HG03571 (cell line): Measurements from ENCODE around the gene MDH1.

Experiments
- ATAC-seq: cut with Tn5 transposase; IDR thresholded peaks from one replicate; pipeline ENCODE4 v1.9.1; 2021; ENCODE audit not compliant: unreplicated experiment

Gene MDH1

DNA sequence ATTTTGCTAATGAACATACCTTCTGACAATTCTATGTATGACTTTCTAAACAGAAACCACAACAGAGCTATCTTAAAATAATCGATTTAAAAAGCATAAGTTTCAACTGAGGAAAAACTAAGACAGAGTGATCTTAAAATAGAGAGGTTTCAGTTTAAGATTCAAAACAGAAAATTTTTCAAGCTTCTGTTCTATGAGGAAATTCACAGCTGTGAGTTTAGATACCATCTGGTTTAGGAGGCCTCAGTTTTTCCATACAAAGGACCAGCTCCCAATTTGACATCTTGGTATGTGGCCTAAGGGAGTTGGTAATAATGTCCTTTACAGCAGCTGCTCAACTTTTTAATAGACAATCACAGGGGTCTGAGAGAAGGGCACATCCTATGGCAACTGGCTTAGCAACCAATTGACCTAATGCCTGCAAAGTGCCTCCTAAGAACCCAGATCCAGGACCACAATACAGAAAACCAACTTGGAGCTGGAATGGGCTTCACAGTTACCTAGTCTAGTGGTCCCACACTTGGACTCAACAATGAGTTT lies 39.7 kb downstream of the MDH1 start:
- no peak for ATAC-seq

DNA sequence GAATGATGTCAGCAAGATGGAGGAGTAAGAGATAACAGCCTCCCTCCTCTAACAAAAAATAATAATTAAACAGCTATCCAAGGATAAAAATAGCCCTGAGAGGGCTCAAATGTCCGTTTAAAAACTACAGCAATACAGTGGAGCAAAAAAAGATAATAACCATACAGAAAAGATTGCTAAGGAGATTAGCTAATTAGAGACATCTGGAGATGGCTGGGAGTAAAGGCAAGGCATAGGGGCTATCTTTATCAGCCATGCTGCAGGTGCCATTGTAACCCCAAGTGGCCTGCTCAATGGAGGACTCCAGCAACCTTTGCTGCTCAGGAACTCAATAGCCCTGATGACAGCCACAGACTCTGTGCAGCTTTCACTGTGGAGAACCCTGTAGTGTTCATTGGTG lies 42.7 kb downstream of the MDH1 start:
- ATAC-seq, result no peak

DNA sequence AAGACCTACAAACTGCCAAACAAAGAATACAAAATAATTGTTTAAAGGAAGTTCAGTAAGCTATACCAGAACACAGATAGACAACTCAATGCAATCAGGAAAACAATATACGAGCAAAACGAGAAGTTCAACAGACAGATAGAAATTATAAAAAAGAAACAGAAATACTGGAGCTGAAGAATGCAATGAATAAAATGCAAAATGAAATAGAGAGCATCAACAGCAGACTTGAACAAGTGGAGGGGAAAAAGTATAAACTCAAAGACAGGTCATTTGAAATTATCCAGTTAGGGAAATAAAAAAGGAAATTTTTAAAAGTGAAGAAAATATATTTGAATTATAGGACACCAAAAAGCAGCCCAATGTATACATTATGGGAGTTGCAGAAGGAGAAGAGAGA lies 43.6 kb downstream of the MDH1 start:
- no peak for ATAC-seq

DNA sequence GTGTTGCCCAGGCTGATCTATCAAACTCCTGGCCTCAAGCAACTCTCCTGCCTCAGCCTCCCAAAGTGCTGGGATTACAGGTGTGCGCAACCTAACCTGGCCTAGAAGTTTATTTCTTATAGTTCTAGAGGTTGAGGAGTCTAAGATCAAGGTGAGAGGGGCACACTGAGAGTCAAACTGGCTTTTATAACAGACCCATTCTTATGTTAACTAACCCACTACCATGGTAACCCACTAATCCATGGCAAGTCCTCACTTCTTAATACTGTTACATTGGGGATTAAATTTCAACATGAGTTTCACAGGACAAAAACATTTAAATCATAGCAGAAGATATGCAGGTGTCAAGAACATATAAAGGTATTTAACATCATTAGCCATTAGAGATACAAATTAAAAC lies 50.6 kb downstream of the MDH1 start:
- ATAC-seq, result no peak

DNA sequence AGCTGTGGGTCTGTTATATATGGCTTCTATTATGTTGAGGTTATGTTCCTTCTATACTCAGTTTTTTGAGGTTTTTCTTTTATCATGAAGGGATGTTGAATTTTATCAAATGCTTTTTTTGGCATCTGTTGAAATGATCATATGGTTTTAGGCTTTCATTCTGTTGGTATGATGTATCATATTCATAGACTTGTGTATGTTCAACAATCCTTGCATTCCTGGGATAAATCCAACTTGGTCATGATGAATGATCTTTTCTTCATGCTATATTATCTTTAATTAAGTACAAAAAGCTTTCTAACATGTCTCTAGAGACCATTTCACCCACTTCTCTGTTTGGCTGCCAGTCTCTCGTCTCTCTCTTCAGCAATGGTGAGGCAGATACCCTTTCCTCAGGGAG lies 54.2 kb downstream of the MDH1 start:
- no peak for ATAC-seq

DNA sequence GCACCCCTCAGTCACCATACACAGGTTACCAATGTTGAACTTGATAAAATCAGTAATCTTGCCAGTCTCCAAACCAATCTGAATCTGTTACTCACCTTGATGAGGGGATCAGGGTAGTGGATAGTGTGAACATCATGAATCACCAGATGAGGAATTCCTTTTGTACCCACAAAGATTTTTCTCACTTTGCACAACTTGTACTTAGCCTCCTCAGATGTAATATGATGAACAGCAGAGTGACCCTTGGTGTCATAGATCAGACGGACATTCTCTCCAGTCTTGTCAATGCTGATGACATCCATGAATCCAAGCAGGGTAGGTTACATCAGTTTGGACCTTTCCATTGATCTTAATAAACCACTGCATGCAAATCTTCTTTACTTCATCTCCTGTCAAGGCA lies 54.7 kb downstream of the MDH1 start:
- no peak for ATAC-seq

DNA sequence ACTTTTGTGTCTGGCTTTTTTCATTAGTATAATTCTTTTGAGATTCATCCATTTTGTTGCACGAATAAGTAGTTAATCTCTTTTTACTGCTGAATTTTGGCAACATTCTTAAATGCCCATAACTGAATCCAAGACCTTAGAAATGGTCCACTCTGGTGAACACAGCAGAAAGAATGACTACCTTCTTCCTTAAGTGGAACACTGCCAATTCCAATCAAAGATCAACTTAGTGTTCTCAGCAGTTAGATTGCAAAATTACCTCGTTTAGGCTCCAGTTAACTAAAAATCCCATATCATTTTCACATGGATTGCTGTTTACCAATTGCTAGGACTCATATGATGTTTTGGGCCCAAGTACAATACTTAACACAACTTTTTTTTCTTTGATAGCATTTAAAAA lies 59.9 kb downstream of the MDH1 start:
- ATAC-seq, result no peak

DNA sequence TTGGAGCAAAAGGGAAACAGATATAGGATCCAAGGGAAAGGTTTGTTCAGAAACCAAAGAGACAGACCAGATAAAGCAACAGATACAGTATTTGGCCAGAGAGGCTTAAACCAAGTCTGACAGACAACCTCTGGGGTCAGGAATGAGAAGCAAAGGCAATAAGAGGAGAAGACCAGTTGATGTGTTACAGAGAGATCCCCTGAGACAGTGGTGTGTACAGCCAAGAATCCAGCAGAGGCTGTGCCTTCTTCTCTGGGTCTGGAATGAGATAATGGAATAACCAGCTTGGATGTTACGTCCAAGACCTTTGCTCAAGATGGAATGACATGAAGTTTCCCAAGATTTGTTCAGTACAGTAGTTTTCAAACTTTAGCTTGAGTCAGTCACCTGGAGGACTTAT lies 61.1 kb downstream of the MDH1 start:
- ATAC-seq, result no peak

DNA sequence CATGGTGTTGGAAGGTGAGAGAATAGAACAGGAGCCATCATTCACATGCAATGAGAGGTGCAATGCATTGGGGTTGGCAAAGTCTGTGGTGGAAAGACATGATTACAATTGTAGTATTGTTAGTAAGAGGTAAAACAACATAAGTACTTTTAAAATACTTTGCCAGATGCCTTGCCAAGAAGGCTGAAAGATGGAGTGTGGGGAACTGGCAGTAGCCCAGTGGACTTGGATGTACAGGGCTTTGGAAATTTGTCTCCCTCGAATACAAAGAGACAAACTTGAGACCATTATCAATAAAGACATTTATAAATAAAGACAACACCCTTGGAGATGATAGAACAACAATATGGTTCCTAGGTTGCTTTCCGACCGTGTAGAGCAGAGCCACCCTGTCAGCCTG lies 62.0 kb downstream of the MDH1 start:
- no peak for ATAC-seq

DNA sequence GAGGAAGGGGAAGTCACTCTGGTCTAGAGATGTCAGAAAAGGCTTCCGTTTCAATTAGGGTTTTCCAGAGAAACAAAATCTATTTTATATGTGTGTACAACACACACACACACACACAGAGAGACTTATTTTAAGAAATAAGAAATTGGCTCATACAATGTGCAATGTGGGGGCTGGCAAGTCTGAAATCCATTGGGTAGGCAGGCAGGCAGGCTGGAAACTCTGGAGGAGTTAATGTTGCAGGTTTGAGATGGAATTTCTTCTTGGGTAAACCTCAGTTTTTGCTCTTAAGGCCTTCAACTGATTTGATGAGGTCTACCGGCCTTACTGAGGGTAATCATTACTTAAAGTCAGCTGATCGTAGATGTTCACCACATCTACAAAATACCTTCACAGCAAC lies 62.6 kb downstream of the MDH1 start:
- no peak for ATAC-seq

DNA sequence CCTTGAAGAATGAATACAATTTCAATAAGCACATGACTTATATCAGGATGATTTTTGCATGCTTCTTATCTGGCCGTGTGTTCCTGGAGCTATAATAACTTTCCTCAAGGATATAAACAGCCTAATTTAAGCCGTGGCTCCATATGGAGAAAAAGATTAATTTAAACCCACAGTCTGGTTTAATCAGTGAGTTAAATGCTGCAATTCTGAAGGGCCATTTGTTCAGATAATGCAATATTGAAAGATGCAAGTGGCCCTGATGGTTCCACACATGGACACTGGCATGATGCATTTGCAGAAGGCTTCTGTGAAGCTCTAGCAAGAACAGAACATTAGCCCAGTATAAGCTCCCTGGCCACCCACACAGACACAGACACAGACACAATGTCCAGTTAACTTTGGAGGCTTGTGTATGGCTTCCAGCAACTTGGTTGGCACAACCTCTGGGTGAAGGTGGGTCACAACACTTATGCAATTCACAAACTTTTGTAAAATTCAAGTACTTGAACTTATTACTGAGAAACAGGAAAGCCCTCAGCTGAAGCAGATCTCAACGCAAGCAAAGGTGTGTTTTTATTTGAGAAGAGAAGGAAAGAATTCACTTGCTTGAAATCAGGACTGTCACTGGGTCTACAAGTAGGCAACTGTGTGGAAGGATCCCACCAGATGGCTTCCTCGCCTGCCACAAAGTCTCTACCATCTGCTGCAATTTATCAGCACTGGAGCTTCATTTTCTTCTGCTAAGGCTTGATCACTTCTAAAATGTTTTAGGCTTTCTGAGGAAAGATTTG lies 63.3 kb downstream of the MDH1 start:
- ATAC-seq, result no peak

DNA sequence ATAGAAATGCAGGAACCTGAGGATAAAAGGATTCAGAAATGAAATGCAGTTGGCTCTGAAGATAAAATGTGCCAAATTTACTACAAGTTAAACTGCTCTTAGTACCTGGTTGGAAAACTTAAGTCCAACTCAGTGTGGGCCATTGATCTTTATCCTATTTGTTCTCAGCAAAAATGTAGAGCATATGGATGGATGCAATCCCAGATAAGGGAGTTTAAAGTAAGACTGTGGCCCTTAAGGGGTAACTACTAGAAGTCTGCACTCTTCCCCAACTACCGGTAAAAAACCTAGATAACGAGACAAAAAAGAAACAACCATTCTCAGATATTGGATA lies 63.9 kb downstream of the MDH1 start:
- ATAC-seq, result no peak

DNA sequence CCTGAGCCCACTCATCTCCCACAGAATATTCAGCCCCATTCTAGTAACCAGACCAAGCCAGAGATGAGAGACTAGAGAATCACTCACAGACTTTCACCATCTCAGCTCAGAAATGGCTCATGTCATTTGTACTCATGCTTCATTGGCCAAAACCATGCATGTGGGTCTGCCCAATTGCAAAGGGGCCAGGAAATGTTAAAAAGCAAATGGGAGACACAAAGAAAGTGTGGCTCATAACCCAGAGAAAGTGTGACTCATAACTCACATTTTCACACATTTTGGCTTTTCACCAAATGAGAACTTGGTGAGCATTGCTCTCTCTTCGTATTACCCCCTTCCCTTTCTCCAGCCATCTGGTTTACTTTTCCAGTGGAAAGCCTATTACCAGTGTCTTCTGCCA lies 66.2 kb downstream of the MDH1 start:
- ATAC-seq, result no peak
